Neural crest cell (in vitro differentiated cells): ENCODE measurements around the gene TMEM252. TPM values are rescaled to one million over a fixed set of nuclear protein-coding genes. Genes with fewer than 3 reads are reported as not detected.
A peak's percentile ranks its signal among the peaks of the same experiment; 100 is the strongest.

ENCODE experiments used
- DNase-seq: peaks from one replicate; pipeline ENCODE4 v3.0.0; 2021; ENCODE audit warnings: low read depth, mixed read lengths, low spot score
- H3K27ac Mint-ChIP-seq: one replicate; pipeline ENCODE4 v1.8.0; 2021; ENCODE audit warnings: mild to moderate bottlenecking, mixed read lengths; ENCODE audit not compliant: unreplicated experiment
- H3K27me3 Mint-ChIP-seq: 2 replicates; pipeline ENCODE4 v1.8.0; 2021; ENCODE audit warnings: low read depth, mild to moderate bottlenecking, mixed read lengths
- H3K36me3 Mint-ChIP-seq: 2 replicates; pipeline ENCODE4 v1.8.0; 2021; ENCODE audit warnings: low read depth, mild to moderate bottlenecking, mixed read lengths
- H3K4me1 Mint-ChIP-seq: 2 replicates; pipeline ENCODE4 v1.8.0; 2021; ENCODE audit warnings: mixed read lengths
- H3K4me3 Mint-ChIP-seq: one replicate; pipeline ENCODE4 v1.8.0; 2021; ENCODE audit warnings: mild to moderate bottlenecking, mixed read lengths
- H3K9me3 Mint-ChIP-seq: 2 replicates; pipeline ENCODE4 v1.8.0; 2021; ENCODE audit warnings: mixed read lengths
- long read RNA-seq: library from polyadenylated mRNA; unstranded; transcript quantifications from one replicate; pipeline ENCODE4 v2.0.0, GENCODE V29; 2020
- total RNA-seq: library from RNA; stranded (reverse); gene quantifications from 2 replicates; pipeline ENCODE4 v1.2.1, GENCODE V29; 2021
- TF ChIP-seq, protein P1 (sequence below): fragments of 200-600 bp; sonication (generic); conservative IDR thresholded peaks from 2 replicates; pipeline ENCODE4 v1.5.0; 2021; ENCODE audit warnings: antibody characterized with exemption, mild to moderate bottlenecking

The TMEM252 gene, protein sequence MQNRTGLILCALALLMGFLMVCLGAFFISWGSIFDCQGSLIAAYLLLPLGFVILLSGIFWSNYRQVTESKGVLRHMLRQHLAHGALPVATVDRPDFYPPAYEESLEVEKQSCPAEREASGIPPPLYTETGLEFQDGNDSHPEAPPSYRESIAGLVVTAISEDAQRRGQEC
- not detected in 2 replicates for total RNA-seq
- long read RNA-seq = 0 reads

DNA sequence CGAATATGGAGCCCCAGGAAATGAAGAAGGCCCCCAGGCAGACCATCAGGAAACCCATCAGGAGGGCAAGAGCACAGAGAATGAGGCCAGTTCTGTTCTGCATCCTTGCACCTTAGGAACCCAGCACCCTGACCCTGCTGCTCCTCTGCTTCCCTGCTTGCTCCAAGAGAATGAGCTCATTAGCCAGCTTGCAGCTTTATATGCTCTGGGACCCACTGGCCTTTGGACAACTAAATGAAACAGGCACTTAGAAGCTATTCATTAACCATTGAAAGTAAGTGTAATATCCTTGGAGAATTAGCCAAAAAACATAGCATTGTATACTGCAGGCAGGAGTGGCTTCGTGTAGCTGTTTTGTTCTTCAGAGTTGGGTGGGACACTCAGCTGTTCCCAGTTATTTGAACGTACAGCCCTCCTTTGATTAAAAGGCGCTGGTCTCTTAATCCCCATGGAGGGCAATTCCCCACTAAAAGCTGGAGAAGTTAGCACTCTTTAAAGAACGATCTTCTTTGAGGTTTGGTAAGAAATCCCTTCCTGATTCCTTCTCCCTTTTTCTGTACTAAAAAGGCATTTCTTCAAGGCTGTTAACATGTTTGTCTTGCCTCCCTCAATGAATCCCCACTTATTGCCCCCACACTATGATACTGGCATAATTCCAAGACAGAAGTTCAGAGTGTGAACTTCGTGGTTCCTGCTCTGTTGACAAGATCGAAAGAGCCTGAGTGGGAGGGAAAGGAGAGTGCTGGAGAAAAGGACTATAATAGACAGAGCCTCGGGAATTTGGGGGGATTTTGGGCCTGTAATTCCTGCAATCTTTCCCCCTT, at the start of gene TMEM252:
TMEM252 (minus strand) TSS at position 172 of the 824 bp plus-strand sequence; CDS start at position 103, 69 bp downstream.
- TF ChIP-seq, protein P1, sequence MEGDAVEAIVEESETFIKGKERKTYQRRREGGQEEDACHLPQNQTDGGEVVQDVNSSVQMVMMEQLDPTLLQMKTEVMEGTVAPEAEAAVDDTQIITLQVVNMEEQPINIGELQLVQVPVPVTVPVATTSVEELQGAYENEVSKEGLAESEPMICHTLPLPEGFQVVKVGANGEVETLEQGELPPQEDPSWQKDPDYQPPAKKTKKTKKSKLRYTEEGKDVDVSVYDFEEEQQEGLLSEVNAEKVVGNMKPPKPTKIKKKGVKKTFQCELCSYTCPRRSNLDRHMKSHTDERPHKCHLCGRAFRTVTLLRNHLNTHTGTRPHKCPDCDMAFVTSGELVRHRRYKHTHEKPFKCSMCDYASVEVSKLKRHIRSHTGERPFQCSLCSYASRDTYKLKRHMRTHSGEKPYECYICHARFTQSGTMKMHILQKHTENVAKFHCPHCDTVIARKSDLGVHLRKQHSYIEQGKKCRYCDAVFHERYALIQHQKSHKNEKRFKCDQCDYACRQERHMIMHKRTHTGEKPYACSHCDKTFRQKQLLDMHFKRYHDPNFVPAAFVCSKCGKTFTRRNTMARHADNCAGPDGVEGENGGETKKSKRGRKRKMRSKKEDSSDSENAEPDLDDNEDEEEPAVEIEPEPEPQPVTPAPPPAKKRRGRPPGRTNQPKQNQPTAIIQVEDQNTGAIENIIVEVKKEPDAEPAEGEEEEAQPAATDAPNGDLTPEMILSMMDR = no peak
- H3K9me3 Mint-ChIP-seq = no peaks in the 10 kb centered on the region
- DNase-seq = no peak
- no peaks in the 10 kb centered on the region for H3K4me1 Mint-ChIP-seq
- H3K27ac Mint-ChIP-seq = no peak within 1 kb of the TSS
- no peaks in the 10 kb centered on the region for H3K36me3 Mint-ChIP-seq
- no peak within 1 kb of the TSS for H3K4me3 Mint-ChIP-seq
- H3K27me3 Mint-ChIP-seq = peaks cover 61% of the 10 kb centered on the region

DNA sequence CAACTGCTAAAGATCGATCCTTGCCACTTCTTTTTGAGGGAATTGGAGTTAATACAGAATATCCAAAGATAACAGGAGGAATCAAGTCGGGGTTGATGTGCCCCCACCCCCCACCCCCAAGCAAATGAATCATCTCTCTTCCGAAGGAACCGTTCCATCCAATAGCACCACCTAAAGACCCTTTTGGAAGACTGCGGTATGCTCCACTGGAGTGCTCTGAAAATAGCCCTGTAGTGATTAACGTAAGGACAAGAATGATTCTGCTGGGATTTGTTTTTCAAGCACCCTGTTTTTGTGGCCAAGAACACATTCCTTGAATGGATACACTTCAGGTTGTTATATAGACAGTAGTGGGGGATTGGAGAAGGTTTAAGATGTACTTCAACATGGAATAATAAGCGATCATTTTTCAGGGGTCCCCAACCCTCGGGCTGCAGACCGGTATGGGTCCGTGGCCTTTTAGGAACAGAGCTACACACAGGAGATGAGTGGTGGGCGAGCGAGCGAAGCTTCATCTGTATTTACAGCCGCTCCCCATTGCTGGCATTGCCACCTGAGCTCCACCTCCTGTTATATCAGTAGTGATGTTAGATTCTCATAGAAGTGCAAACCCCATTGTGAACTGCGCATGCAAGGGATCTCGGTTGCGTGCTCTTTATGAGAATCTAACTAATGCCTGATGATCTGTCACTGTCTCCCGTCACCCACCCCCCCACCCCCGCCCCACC, 44.5 kb upstream of the TMEM252 start:
- Mint-ChIP-seq H3K4me1 (peaks cover 10% of the 10 kb centered on the region), H3K27me3 (peaks cover 19% of the 10 kb centered on the region), H3K36me3 (peaks cover 7% of the 10 kb centered on the region), H3K27ac (no peak overlapping the region), H3K4me3 (no peak overlapping the region), H3K9me3 (peaks cover 8% of the 10 kb centered on the region)
- TF ChIP-seq, protein P1 = no peak
- no peak for DNase-seq

DNA sequence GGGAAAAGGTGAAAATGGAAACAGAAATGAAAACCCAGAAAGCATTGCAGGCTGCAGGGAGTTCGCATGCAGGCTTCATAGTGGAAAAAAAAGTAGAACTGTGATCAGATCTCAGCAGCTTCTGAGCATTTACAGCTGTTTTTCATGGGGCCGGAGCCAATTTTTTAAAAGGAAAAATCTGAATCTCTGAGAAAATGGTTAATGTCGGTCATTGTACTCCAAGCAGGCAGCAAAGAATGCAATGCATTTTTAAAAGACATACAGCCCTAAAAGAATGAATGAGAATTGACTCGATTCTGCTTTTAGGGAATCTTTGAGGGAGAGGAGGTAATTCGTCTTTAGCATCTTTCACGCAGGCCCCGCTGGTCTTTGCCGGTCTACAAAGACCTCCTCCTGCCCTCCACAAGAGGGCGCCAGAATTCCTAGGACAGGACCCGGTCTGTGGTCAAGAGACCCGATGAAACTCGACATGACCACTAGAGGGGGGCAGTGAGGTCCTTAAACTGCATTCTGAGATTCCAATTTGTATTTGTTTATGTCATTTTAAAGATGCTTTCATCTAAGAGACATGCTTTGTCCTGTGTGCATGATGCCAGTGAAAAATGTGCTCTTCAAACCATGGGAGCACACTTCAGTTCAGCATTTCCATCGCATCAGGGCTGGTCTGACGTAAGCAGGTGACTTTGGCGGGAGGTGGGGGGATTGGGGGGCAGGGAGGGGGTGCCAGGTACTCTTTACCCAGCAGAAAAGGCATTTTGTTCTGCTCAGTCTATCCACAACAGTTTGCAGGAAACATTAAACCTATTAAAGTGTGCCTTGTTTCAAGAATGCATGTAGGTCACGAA, 43.7 kb upstream of the TMEM252 start:
- Mint-ChIP-seq H3K9me3 (peaks cover 6% of the 10 kb centered on the region), H3K4me3 (no peak overlapping the region), H3K27me3 (peaks cover 19% of the 10 kb centered on the region), H3K27ac (no peak overlapping the region), H3K36me3 (peaks cover 4% of the 10 kb centered on the region), H3K4me1 (peaks cover 10% of the 10 kb centered on the region)
- DNase-seq = peak; percentile 89
- TF ChIP-seq, protein P1 = peak; percentile 99

DNA sequence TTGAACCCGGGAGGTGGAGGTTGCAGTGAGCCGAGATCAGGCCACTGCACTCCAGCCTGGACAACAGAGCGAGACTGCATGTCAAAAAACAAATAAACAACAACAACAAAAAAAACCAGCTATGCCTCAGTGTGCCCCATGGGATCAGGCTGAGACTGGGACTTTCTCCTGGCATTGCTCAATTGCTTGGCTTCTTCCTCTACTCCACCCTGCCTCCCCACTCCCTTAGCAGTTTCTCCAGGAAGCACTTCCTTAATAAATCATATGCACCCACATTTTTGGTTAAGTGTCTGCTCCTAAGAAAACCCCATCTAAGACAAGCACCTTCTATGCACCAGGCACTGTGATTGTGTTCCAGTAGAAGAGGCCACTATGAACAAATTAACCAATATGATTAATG, 41.0 kb upstream of the TMEM252 start:
- Mint-ChIP-seq H3K4me1 (peaks cover 10% of the 10 kb centered on the region), H3K4me3 (no peak overlapping the region), H3K27me3 (peaks cover 16% of the 10 kb centered on the region), H3K36me3 (no peaks in the 10 kb centered on the region), H3K9me3 (peaks cover 2% of the 10 kb centered on the region), H3K27ac (no peak overlapping the region)
- no peak for DNase-seq
- TF ChIP-seq, protein P1 = no peak
